Progenitor cell of endocrine pancreas (in vitro differentiated cells): ENCODE results near the gene RPSA. TPM values are rescaled to one million over a fixed set of nuclear protein-coding genes. Genes with fewer than 3 reads are reported as not detected.
"Not testable (repeated sequence)": the region's sequence is repeated elsewhere in the genome, so short reads cannot be mapped to it uniquely, and the experiment has no call there.

Experiments
- DNase-seq: peaks from one replicate; pipeline ENCODE4 v3.0.0; 2021; ENCODE audit warnings: low spot score; ENCODE audit not compliant: unreplicated experiment
- H3K27ac Mint-ChIP-seq: 2 replicates; pipeline ENCODE4 v1.8.0; 2021; ENCODE audit warnings: mild to moderate bottlenecking, moderate library complexity, mixed read lengths
- H3K27me3 Mint-ChIP-seq: 2 replicates; pipeline ENCODE4 v1.8.0; 2021; ENCODE audit warnings: mixed read lengths
- H3K36me3 Mint-ChIP-seq: 2 replicates; pipeline ENCODE4 v1.8.0; 2022; ENCODE audit warnings: mixed read lengths; ENCODE audit not compliant: insufficient read depth
- H3K4me1 Mint-ChIP-seq: 2 replicates; pipeline ENCODE4 v1.8.0; 2021; ENCODE audit warnings: low read depth, mixed read lengths
- H3K4me3 Mint-ChIP-seq: 2 replicates; pipeline ENCODE4 v1.8.0; 2021; ENCODE audit warnings: low read depth, mild to moderate bottlenecking, moderate library complexity, mixed read lengths
- H3K9me3 Mint-ChIP-seq: 2 replicates; pipeline ENCODE4 v1.8.0; 2021; ENCODE audit warnings: low read depth, mixed read lengths
- CTCF ChIP-seq: fragments of 200-600 bp; sonication (generic); IDR thresholded peaks from one replicate; pipeline ENCODE4 v1.5.0; 2021; ENCODE audit warnings: antibody characterized with exemption, mild to moderate bottlenecking; ENCODE audit not compliant: unreplicated experiment
- total RNA-seq: library from RNA; stranded (reverse); gene quantifications from 2 replicates; pipeline ENCODE4 v1.2.1, GENCODE V29; 2021

RPSA gene
- total RNA-seq, 1 donor from 2014 or later, result 1,289 TPM

GRCh38 chr3:39362812-39363211 lies 43.7 kb upstream of the RPSA start:
- Mint-ChIP-seq H3K4me3 (no peak overlapping the region), H3K9me3 (peaks cover 3% of the 10 kb centered on the region), H3K27ac (peak overlapping the region; percentile 92), H3K4me1 (peaks cover 25% of the 10 kb centered on the region), H3K36me3 (no peaks in the 10 kb centered on the region), H3K27me3 (peaks cover under 1% of the 10 kb centered on the region)
- no peak for DNase-seq
- no peak for TF ChIP-seq CTCF

DNA sequence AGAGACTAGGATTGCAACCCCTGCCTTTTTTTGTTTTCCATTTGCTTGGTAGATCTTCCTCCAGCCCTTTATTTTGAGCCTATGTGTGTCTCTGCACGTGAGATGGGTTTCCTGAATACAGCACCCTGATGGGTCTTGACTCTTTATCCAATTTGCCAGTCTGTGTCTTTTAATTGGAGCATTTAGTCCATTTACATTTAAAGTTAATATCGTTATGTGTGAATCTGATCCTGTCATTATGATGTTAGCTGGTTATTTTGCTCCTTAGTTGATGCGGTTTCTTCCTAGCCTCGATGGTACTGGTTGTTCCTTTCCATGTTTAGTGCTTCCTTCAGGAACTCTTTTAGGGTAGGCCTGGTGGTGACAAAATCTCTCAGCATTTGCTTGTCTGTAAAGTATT lies 36.1 kb upstream of the RPSA start:
- H3K27ac Mint-ChIP-seq, H3K4me3 Mint-ChIP-seq, H3K4me1 Mint-ChIP-seq, H3K27me3 Mint-ChIP-seq, DNase-seq, H3K36me3 Mint-ChIP-seq: not testable (repeated sequence)
- H3K9me3 Mint-ChIP-seq, result peaks cover 23% of the 10 kb centered on the region

GRCh38 chr3:39372833-39373232 lies 33.7 kb upstream of the RPSA start:
- Mint-ChIP-seq H3K9me3 (peaks cover 23% of the 10 kb centered on the region), H3K4me3 (no peak overlapping the region), H3K36me3 (peaks cover 1% of the 10 kb centered on the region), H3K27me3 (peaks cover 3% of the 10 kb centered on the region), H3K27ac (no peak overlapping the region), H3K4me1 (peaks cover 9% of the 10 kb centered on the region)
- no peak for DNase-seq
- TF ChIP-seq CTCF, result no peak

GRCh38 chr3:39376959-39377634 lies 29.4 kb upstream of the RPSA start:
- no peaks in the 10 kb centered on the region for H3K36me3 Mint-ChIP-seq
- no peak for TF ChIP-seq CTCF
- H3K27me3 Mint-ChIP-seq, result peaks cover 3% of the 10 kb centered on the region
- peak overlapping the region; percentile 43 for H3K27ac Mint-ChIP-seq
- H3K9me3 Mint-ChIP-seq, result peaks cover 3% of the 10 kb centered on the region
- DNase-seq, result no peak
- H3K4me1 Mint-ChIP-seq, result peaks cover 21% of the 10 kb centered on the region
- H3K4me3 Mint-ChIP-seq, result no peak overlapping the region

DNA sequence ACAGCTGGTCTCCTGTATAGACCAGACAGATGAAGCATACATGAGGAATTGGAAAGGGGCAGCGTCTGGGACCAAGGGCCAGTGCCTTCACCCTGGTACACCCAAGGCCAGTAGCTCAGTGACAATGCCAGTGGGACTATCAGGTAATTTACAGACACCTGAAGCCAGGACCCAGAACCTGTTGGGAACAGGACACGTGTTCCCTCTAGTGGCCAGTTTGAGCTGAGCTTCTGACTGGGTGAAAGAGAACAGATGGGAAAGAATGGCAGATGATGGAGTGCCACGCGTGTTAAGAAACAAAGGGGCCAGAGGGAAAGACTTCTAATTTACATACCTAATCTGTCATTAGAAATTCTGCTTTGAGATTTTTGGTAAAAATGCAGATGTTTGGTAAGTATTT lies 28.4 kb upstream of the RPSA start:
- Mint-ChIP-seq H3K4me3 (no peak overlapping the region), H3K27me3 (peaks cover 3% of the 10 kb centered on the region), H3K9me3 (no peaks in the 10 kb centered on the region), H3K4me1 (peaks cover 29% of the 10 kb centered on the region), H3K27ac (no peak overlapping the region), H3K36me3 (no peaks in the 10 kb centered on the region)
- peak; percentile 34 for DNase-seq
- peak; percentile 74 for TF ChIP-seq CTCF
